ENCODE data around the gene PON2. TPM values are rescaled to one million over a fixed set of nuclear protein-coding genes. Genes with fewer than 3 reads are reported as not detected.

PON2 gene
- total RNA-seq, 4 donors from 2014 or later, result 120 to 299 (median 188) TPM

- Histone ChIP-seq H3K36me3 (no peaks in the 10 kb centered on the region), H3K27me3 (no peaks in the 10 kb centered on the region), H3K4me3 (no peak overlapping the region), H3K4me1 (peaks cover 0 to 8% (median 0%) of the 10 kb centered on the region in 4 donors), H3K9me3 (no peaks in the 10 kb centered on the region), H3K27ac (no peak overlapping the region)
- 84 to 91% methylated on average over 9 of the region's 9 CpGs for WGBS, 2 donors (ENCODE audit: low coverage in 1 of 2)
- intact Hi-C loops (cut with DNase I; ENCODE audit: low total_unique reads) (no loop called here), in situ Hi-C loops (cut with MboI; ENCODE audit: low pct_ligation_motif_present in 1 of 4, low pct_unique_long_range_greater_than_20kb in 1 of 4, low sequenced_read_pairs in 3 of 4) (loop anchor here in 2 of 4 donors (25.0 kb wide), 1 partner anchor 1014 kb away; no protein-coding TSS in a partner anchor)
- no peak for DNase-seq
- no peak for TF ChIP-seq POLR2AphosphoS5 (IDR thresholded peaks at IDR 0.05)
- TF ChIP-seq, protein P1, sequence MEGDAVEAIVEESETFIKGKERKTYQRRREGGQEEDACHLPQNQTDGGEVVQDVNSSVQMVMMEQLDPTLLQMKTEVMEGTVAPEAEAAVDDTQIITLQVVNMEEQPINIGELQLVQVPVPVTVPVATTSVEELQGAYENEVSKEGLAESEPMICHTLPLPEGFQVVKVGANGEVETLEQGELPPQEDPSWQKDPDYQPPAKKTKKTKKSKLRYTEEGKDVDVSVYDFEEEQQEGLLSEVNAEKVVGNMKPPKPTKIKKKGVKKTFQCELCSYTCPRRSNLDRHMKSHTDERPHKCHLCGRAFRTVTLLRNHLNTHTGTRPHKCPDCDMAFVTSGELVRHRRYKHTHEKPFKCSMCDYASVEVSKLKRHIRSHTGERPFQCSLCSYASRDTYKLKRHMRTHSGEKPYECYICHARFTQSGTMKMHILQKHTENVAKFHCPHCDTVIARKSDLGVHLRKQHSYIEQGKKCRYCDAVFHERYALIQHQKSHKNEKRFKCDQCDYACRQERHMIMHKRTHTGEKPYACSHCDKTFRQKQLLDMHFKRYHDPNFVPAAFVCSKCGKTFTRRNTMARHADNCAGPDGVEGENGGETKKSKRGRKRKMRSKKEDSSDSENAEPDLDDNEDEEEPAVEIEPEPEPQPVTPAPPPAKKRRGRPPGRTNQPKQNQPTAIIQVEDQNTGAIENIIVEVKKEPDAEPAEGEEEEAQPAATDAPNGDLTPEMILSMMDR (IDR thresholded peaks at IDR 0.05), result no peak
- TF ChIP-seq POLR2A (IDR thresholded peaks at IDR 0.05), result no peak
- no peak for TF ChIP-seq EP300 (IDR thresholded peaks at IDR 0.05; ENCODE audit: low read depth)
These were observed 41.4 kb upstream of the PON2 start for GRCh38 chr7:95476072-95476847.

- Histone ChIP-seq H3K9me3 (no peaks in the 10 kb centered on the region), H3K4me1 (peaks cover 0 to 13% (median 0%) of the 10 kb centered on the region in 4 donors), H3K4me3 (no peak overlapping the region), H3K36me3 (no peaks in the 10 kb centered on the region), H3K27me3 (no peaks in the 10 kb centered on the region), H3K27ac (no peak overlapping the region)
- intact Hi-C loops (cut with DNase I; ENCODE audit: low total_unique reads) (no loop called here), in situ Hi-C loops (cut with MboI; ENCODE audit: low pct_ligation_motif_present in 1 of 4, low pct_unique_long_range_greater_than_20kb in 1 of 4, low sequenced_read_pairs in 3 of 4) (no loop called here)
- WGBS, 2 donors (ENCODE audit: low coverage in 1 of 2), result 75 to 78% methylated on average over 7 to 9 of the region's 9 CpGs
- no peak for TF ChIP-seq POLR2AphosphoS5 (IDR thresholded peaks at IDR 0.05)
- no peak for TF ChIP-seq EP300 (IDR thresholded peaks at IDR 0.05; ENCODE audit: low read depth)
- no peak for TF ChIP-seq POLR2A (IDR thresholded peaks at IDR 0.05)
- TF ChIP-seq, protein P1 (IDR thresholded peaks at IDR 0.05), result no peak
- no peak for DNase-seq
These were observed 38.6 kb upstream of the PON2 start for GRCh38 chr7:95473276-95473985.

GRCh38 chr7:95472581-95473161, 37.8 kb upstream of the PON2 start:
- TF ChIP-seq POLR2AphosphoS5 (IDR thresholded peaks at IDR 0.05) (no peak), POLR2A (IDR thresholded peaks at IDR 0.05) (no peak), EP300 (IDR thresholded peaks at IDR 0.05; ENCODE audit: low read depth) (no peak)
- TF ChIP-seq, protein P1 (IDR thresholded peaks at IDR 0.05), result no peak
- H3K27ac ChIP-seq, result no peak overlapping the region
- no peaks in the 10 kb centered on the region for H3K27me3 ChIP-seq
- H3K4me3 ChIP-seq, result no peak overlapping the region
- no peak for DNase-seq
- H3K9me3 ChIP-seq, result no peaks in the 10 kb centered on the region
- peaks cover 0 to 13% (median 0%) of the 10 kb centered on the region in 4 donors for H3K4me1 ChIP-seq
- intact Hi-C loops (cut with DNase I; ENCODE audit: low total_unique reads), result no loop called here
- in situ Hi-C loops (cut with MboI; ENCODE audit: low pct_ligation_motif_present in 1 of 4, low pct_unique_long_range_greater_than_20kb in 1 of 4, low sequenced_read_pairs in 3 of 4), result no loop called here
- 54 to 55% methylated on average over 3 to 8 of the region's 8 CpGs for WGBS, 2 donors (ENCODE audit: low coverage in 1 of 2)
- H3K36me3 ChIP-seq, result no peaks in the 10 kb centered on the region

DNA sequence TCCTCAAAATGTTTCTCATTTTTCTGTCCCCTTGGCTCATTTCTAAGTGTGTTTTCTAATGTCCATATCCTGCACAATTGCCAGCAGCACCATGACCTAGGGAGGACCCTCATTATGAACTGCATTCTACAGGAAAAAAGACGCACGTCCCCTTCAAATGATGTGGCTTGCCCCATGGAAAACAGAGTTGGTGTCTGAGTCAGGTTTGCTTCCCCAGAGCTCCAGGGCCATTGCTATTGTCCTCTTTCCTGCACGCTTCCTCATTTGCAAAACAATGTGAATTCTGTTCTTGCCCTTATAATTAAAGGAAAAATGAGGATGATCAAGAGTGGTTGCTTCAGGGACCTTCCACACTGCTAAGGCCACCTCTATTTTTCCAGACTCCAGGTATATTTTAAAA, 36.2 kb upstream of the PON2 start:
- DNase-seq, result no peak

More for the DNA sequence above, 36.2 kb upstream of the PON2 start:
- no peak for TF ChIP-seq POLR2AphosphoS5 (IDR thresholded peaks at IDR 0.05)
- TF ChIP-seq, protein P1 (IDR thresholded peaks at IDR 0.05), result no peak
- 92 to 93% methylated on average over 3 of the region's 3 CpGs for WGBS, 2 donors (ENCODE audit: low coverage in 1 of 2)
- Histone ChIP-seq H3K27me3 (no peaks in the 10 kb centered on the region), H3K4me1 (peaks cover 0 to 5% (median 0%) of the 10 kb centered on the region in 4 donors), H3K9me3 (no peaks in the 10 kb centered on the region), H3K36me3 (no peaks in the 10 kb centered on the region), H3K4me3 (no peak overlapping the region), H3K27ac (no peak overlapping the region)
- in situ Hi-C loops (cut with MboI; ENCODE audit: low pct_ligation_motif_present in 1 of 4, low pct_unique_long_range_greater_than_20kb in 1 of 4, low sequenced_read_pairs in 3 of 4) (no loop called here), intact Hi-C loops (cut with DNase I; ENCODE audit: low total_unique reads) (no loop called here)

Measured in transverse colon (tissue), 4 donors.